Stimulated activated CD4-positive, alpha-beta T cell treated with anti-CD3 and anti-CD28 coated beads, Interleukin-4, amount 100 ng/mL, for 4 hours (primary cell): Measurements from ENCODE around the gene OR1B1.
"Not testable (repeated sequence)": the region's sequence is repeated elsewhere in the genome, so short reads cannot be mapped to it uniquely, and the experiment has no call there.

ENCODE experiments used
- DNase-seq, 2 experiments: peaks; one replicate each; pipeline ENCODE4 v3.0.0-alpha.2; 2020

Gene OR1B1

DNA sequence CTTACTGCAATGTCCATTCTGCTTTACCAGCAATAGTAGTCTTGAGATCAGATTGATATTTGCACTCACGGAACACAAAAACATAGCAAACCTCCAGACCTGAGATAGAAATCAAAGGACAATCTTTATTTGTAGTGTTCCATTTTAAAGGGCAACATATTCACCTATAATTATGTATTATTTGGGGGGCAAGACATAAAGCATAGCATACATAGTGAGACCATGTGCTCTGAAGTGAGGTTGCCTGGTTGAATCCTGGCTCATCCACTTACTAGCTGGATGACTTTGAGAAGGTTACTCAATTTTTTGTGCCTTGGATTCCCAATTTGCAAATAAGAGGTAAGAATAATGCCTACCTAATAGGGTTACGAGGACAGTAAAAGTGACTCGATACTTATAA, at the start of gene OR1B1:
Gene OR1B1 (minus strand): TSS at position 101 of the 400 bp plus-strand sequence.
- DNase-seq, result no peak

DNA sequence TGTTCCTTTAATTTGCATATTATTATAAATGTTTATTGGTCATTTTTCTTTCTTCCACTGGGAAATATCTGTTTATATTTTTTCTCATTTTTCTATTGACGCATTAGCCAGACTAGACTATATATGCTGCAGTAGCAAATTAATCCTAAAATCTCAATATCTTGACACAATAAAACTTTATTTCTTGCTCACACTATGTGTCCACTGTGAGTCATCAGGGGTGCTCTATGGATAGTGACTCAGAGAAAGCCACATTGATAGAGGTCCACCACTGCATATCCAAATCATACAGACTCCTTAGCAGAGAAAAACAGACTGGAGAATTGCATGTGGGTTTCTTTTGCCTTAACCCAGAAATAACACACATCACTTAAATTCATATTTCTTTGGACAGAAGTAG, 38.3 kb upstream of the OR1B1 start:
- DNase-seq, result no peak

GRCh38 chr9:122684851-122685250, 27.4 kb upstream of the OR1B1 start:
- no peak for DNase-seq

DNA sequence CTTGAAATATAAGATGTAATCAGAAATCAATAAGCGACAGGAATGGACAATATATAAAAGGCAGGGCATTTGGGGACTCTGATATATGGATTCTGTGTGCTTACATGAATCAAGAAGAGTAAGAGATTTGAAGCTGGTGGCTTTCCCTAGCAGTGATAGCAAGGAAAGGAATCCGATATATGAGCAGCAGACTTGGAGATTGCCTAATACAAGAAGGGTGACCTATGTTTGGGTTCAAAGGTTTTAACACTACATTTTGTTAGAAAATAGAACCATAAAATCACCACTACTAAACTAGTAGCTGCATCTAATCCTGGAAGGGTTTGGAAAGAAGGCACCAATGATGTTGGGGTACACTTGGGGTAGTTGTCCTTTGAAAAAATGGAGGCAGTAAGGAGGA, 15.1 kb upstream of the OR1B1 start:
- no peak for DNase-seq

DNA sequence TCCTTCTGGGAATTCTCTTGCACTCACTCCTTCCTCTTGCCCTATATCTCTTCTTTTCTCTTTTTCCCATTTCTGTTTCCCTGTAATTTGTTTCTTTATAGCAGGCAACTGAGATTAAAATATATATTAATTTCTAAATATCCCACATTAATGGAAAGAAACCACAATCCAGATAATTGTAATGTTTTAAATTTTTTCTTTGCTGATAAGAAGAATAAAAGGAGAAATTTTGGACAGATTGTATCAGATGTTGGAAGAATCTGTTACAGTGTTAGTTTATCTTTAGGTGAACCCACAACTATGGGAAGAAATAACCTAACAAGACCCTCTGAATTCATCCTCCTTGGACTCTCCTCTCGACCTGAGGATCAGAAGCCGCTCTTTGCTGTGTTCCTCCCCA, 4.0 kb upstream of the OR1B1 start, which contains the start of gene OR1L1:
Gene OR1L1 (plus strand): TSS at position 301 of the 400 bp plus-strand sequence. CDS start 0 bp downstream, at position 301.
- no peak for DNase-seq

GRCh38 chr9:122656378-122656777, 1.0 kb downstream of the OR1B1 start:
- no peak for DNase-seq

DNA sequence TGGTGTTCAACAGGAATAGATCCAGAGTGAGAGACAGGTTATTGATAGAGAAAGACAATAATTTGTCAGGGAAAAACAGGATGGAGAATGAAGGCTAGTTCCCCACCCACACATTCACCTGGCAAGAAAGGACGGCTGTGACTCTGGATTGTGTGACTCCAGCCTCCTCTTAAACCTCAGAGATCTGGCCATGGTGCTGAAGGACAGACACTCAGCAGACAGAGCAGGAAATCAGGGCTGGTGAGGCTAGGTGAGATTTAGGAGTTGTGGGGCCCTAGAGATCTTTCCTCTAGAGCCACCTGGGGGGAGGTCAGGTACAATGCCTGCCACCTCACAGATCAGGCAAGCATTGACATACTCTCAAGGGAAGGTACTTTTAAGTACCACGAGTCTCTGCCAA, 15.2 kb downstream of the OR1B1 start:
- DNase-seq, result no peak

DNA sequence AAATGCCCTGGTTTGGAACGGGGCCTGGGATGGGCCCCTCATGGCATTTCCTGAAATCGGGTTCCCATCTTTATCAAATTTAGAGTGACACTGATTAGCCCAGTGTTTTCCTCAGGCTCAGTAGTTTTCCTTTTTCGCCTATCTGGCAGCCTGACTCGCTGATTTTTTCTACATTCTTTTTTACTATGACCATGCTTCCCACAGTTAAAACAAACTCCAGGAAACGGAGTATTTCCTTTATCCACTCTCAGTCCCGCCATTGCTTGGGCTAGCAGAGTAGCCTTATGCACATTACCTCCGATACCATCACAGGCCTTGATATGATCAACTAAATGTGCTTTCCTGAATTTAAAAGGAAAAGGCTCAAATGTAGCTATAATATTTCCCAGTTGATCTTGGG, 37.4 kb downstream of the OR1B1 start:
- DNase-seq, result no peak

GRCh38 chr9:122614362-122614761, 43.1 kb downstream of the OR1B1 start, which contains the start of gene OR1Q1:
OR1Q1 (plus strand) TSS chr9:122614738; CDS start chr9:122614738, 0 bp downstream.
- DNase-seq, result no peak

DNA sequence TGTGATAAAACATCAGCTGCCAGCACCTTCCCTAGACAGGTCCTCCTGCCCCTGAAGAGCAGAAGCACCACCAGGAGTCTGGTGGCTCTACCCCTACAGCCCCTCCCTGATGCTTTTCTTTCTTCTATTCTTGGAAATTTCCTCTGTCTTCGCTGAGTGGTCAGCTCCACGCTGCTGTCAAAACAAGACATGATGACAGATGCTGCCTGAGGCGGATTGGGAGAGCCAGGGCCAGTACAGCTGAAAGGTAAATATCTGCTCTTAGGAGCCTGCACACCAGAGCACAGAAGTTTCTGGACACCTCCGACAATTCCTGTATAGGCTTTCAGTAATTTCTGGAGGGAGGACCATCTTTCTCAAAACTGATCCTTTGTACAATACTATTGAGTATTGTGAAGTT, 47.6 kb downstream of the OR1B1 start:
- DNase-seq, result no peak

GRCh38 chr9:122606587-122606986, 50.8 kb downstream of the OR1B1 start:
- DNase-seq, result no peak

- no peak for DNase-seq
Measured at GRCh38 chr9:122605691-122606090, 51.7 kb downstream of the OR1B1 start.

DNA sequence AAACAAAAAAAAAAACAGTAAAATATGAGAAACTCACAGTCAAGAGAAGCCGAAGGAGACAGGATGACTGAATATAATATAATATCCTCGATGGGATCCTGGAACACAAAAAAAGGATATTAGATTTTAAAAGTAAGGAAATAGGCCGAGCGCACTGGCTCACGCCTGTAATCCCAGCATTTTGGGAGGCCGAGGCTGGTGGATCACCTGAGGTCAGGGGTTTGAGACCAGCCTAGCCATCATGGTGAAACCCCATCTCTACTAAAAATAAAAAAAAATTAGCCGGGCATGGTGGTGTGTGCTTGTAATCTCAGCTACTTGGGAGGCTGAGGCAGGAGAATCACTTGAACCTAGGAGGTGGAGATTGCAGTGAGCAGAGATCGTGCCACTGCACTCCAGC, 74.1 kb downstream of the OR1B1 start, which contains the start of gene OR1L8:
Gene OR1L8 (minus strand): TSS at position 101 of the 400 bp plus-strand sequence. CDS start 14,907 bp downstream, outside the sequence.
- not testable (repeated sequence) for DNase-seq

- DNase-seq, result no peak
Measured at GRCh38 chr9:122580360-122580759, 77.1 kb downstream of the OR1B1 start.

DNA sequence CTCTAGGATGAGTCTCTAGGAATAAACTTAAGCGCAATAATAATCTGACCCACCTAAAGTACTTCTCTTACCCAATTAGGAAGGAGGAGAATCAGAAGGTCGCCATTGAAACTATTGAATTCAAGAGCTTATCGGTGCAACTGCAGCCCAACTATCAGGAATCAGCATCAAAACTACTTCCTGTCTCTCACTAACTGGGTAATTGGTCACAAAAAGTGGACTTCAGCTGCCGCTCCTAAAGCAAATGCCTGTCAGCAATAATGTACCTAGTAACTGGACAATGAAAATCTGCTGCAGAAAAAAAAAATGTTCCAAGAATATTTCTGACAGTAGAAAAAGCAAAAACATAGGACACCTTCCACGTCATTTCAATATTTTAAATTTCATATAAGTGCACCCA, 77.6 kb downstream of the OR1B1 start:
- DNase-seq, result no peak
